ENCODE measurements around the gene CBFA2T2.
"Not testable (repeated sequence)": the region's sequence is repeated elsewhere in the genome, so short reads cannot be mapped to it uniquely, and the experiment has no call there.

CBFA2T2 gene

DNA sequence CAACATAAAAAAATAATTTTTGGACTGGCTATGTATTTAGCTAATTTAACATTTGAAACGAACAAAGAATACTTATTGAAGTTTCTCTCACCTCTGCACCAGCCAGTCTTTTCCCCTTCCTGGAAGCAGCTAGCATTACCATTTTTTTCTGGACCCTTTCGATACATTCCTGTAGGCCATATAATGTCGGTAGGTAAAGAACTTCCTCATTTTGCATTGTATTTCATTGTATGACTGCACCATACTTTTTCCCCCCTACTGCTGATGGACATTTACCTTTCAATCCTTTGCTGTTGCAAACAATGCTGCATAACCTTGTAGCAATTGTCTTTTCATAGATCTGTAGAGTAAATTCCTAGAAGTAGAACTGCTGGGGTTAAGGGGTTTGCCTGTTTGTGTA is 17.6 kb downstream of the CBFA2T2 start:
- no peaks in the 10 kb centered on the region for H3K36me3 ChIP-seq (ENCODE audit: control insufficient read depth in 2 of 2, insufficient read depth in 2 of 2, low read length in 2 of 2)
- H3K4me1 ChIP-seq (ENCODE audit: control insufficient read depth in 2 of 2, insufficient read depth in 2 of 2, low read length in 2 of 2), result peaks cover 0 to 2% of the 10 kb centered on the region in 2 donors
- H3K27me3 ChIP-seq (ENCODE audit: control insufficient read depth in 2 of 2, insufficient read depth in 2 of 2, low read length in 2 of 2), result no peaks in the 10 kb centered on the region
- H3K9ac ChIP-seq (ENCODE audit: low read depth in 1 of 2, low read length in 2 of 2), result no peak overlapping the region
- no peak overlapping the region for H3K27ac ChIP-seq (ENCODE audit: low read depth in 2 of 2, low read length in 2 of 2)
- no peak overlapping the region for H3K4me3 ChIP-seq (ENCODE audit: low read length in 2 of 2)
- no peaks in the 10 kb centered on the region for H3K9me3 ChIP-seq (ENCODE audit: control insufficient read depth in 2 of 2, low read length in 2 of 2)

DNA sequence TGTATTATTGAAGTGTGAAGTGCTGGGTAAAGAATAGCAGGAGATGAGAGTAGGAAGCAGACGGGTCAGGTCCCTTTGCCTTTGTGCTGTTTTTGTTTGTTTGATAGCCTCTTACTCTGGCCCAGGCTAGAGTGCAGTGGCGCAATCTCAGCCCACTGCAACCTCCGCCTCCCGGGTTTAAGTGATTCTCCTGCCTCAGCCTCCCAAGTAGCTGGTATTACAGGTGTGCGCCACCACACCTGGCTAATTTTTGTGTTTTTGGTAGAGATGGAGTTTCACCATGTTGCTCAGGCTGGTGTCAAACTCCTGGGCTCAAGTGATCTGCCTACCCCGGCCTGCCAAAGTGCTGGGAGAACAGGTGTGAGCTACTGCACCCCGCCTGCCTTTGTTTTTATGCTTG is 18.1 kb downstream of the CBFA2T2 start:
- not testable (repeated sequence) for H3K27me3 ChIP-seq (ENCODE audit: control insufficient read depth in 2 of 2, insufficient read depth in 2 of 2, low read length in 2 of 2); H3K9me3 ChIP-seq (ENCODE audit: control insufficient read depth in 2 of 2, low read length in 2 of 2); H3K9ac ChIP-seq (ENCODE audit: low read depth in 1 of 2, low read length in 2 of 2); H3K36me3 ChIP-seq (ENCODE audit: control insufficient read depth in 2 of 2, insufficient read depth in 2 of 2, low read length in 2 of 2); H3K4me3 ChIP-seq (ENCODE audit: low read length in 2 of 2); H3K27ac ChIP-seq (ENCODE audit: low read depth in 2 of 2, low read length in 2 of 2); H3K4me1 ChIP-seq (ENCODE audit: control insufficient read depth in 2 of 2, insufficient read depth in 2 of 2, low read length in 2 of 2)

DNA sequence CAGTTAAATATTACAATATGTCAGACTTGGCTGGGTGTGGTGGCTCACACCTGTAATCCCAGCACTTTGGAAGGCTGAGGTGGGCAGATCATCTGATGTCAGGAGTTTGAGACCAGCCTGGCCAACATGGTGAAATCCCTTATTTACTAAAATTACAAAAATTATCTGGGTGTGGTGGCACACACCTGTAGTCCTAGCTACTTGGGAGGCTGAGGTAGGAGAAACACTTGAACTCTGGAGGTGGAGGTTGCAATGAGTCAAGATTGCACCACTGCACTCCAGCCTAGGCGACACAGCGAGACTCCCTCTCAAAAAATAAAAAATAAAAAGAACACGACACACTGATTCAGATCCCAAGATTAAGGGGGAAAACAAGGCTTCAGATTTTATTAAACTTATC is 19.2 kb downstream of the CBFA2T2 start:
- H3K9me3 ChIP-seq (ENCODE audit: control insufficient read depth in 2 of 2, low read length in 2 of 2), result not testable (repeated sequence)
- peaks cover 0 to 11% of the 10 kb centered on the region in 2 donors for H3K4me1 ChIP-seq (ENCODE audit: control insufficient read depth in 2 of 2, insufficient read depth in 2 of 2, low read length in 2 of 2)

DNA sequence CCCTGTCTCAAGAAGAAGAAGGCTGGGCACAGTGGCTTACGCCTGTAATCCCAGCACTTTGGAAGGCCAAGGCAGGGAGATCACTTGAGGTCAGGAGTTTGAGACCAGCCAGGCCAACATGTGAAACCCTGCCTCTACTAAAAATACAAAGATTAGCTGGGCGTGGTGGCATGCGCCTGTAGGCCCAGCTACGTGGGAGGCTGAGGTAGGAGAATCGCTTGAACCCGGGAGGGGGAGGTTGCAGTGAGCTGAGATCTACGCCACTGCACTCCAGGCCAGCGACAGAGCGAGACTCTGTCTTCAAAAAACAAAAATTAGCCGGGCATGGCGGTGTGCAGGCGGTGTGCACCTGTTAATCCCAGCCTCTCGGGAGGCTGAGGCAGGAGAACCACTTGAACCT is 22.0 kb downstream of the CBFA2T2 start:
- not testable (repeated sequence) for H3K36me3 ChIP-seq (ENCODE audit: control insufficient read depth in 2 of 2, insufficient read depth in 2 of 2, low read length in 2 of 2); H3K27ac ChIP-seq (ENCODE audit: low read depth in 2 of 2, low read length in 2 of 2); H3K4me3 ChIP-seq (ENCODE audit: low read length in 2 of 2); H3K9ac ChIP-seq (ENCODE audit: low read depth in 1 of 2, low read length in 2 of 2); H3K9me3 ChIP-seq (ENCODE audit: control insufficient read depth in 2 of 2, low read length in 2 of 2); H3K27me3 ChIP-seq (ENCODE audit: control insufficient read depth in 2 of 2, insufficient read depth in 2 of 2, low read length in 2 of 2)
- peaks cover 0 to 11% of the 10 kb centered on the region in 2 donors for H3K4me1 ChIP-seq (ENCODE audit: control insufficient read depth in 2 of 2, insufficient read depth in 2 of 2, low read length in 2 of 2)

More for the DNA sequence above, 19.2 kb downstream of the CBFA2T2 start:
- H3K27me3 ChIP-seq (ENCODE audit: control insufficient read depth in 2 of 2, insufficient read depth in 2 of 2, low read length in 2 of 2); H3K36me3 ChIP-seq (ENCODE audit: control insufficient read depth in 2 of 2, insufficient read depth in 2 of 2, low read length in 2 of 2); H3K4me3 ChIP-seq (ENCODE audit: low read length in 2 of 2); H3K9ac ChIP-seq (ENCODE audit: low read depth in 1 of 2, low read length in 2 of 2); H3K27ac ChIP-seq (ENCODE audit: low read depth in 2 of 2, low read length in 2 of 2): not testable (repeated sequence)

DNA sequence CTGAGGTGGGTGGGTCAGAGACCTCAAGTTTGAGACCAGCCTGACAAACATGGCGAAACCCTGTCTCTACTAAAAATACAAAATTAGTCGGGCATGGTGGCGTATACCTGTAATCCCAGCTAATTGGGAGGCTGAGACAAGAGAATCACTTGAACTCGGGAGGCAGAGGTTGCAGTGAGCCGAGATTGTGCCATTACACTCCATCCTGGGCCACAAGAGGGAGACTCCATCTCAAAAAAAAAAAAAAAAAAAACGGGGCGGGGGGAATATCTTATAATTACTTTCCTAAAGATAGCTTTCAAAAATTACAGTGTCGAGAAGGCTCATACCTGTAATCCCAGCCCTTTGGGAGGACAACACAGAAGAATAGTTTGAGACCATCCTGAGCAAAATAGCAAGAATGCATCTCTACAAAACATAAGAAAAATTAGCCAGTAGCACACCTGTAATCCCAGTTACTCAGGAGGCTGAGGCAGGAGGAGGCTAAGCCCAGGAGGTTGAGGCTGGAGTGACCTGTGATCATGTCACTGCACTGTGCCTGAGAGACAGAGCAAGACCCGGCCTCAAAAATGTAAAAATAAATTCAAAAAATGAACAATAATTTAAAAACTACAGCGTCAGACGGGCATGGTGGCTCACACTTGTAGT is 25.8 kb downstream of the CBFA2T2 start:
- Histone ChIP-seq H3K4me1 (ENCODE audit: control insufficient read depth in 2 of 2, insufficient read depth in 2 of 2, low read length in 2 of 2) (peaks cover 0 to 10% of the 10 kb centered on the region in 2 donors), H3K9ac (ENCODE audit: low read depth in 1 of 2, low read length in 2 of 2) (no peak overlapping the region), H3K27ac (ENCODE audit: low read depth in 2 of 2, low read length in 2 of 2) (no peak overlapping the region)

DNA sequence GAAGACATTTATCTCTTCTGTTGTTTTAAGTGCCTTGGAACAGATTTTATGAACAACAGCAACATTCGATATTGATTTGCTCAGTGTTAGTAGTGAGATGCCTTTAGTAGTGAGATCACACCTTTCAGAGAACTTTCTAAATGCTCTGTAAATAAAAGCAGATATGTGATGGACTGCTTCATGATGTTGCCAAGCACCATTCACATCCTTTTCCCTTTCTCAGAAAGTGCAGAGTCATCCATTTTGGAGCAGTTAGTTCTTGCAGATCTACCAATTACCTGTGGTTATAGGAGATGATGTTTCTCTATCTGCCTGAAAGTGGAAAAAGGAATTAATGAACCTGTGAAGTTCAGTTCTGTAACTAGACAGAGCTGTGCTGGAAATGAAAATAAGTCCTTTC is 27.0 kb downstream of the CBFA2T2 start:
- H3K27ac ChIP-seq (ENCODE audit: low read depth in 2 of 2, low read length in 2 of 2), result no peak overlapping the region

More for the DNA sequence above, 25.8 kb downstream of the CBFA2T2 start:
- Histone ChIP-seq H3K4me3 (ENCODE audit: low read length in 2 of 2) (no peak overlapping the region), H3K36me3 (ENCODE audit: control insufficient read depth in 2 of 2, insufficient read depth in 2 of 2, low read length in 2 of 2) (no peaks in the 10 kb centered on the region), H3K27me3 (ENCODE audit: control insufficient read depth in 2 of 2, insufficient read depth in 2 of 2, low read length in 2 of 2) (no peaks in the 10 kb centered on the region), H3K9me3 (ENCODE audit: control insufficient read depth in 2 of 2, low read length in 2 of 2) (no peaks in the 10 kb centered on the region)

DNA sequence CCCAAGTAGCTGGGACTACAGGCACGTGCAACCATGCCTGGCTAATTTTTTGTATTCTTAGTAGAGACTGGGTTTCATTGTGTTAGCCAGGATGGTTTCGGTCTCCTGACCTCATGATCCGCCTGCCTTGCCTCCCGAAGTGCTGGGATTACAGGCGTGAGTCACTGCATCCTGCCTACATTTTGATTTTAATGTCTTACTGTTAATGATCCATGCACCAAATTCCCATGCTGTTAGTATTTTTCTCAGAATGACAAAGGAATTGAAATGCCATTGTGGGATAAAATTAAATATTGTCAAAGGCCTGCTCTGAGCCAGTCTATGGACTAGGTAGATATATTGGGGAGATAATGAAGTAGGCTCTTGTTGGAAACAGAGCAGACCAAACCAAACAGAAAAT is 28.2 kb downstream of the CBFA2T2 start:
- no peaks in the 10 kb centered on the region for H3K36me3 ChIP-seq (ENCODE audit: control insufficient read depth in 2 of 2, insufficient read depth in 2 of 2, low read length in 2 of 2)
- H3K4me3 ChIP-seq (ENCODE audit: low read length in 2 of 2), result no peak overlapping the region
- H3K9ac ChIP-seq (ENCODE audit: low read depth in 1 of 2, low read length in 2 of 2), result no peak overlapping the region
- no peak overlapping the region for H3K27ac ChIP-seq (ENCODE audit: low read depth in 2 of 2, low read length in 2 of 2)
- H3K9me3 ChIP-seq (ENCODE audit: control insufficient read depth in 2 of 2, low read length in 2 of 2), result no peaks in the 10 kb centered on the region
- H3K27me3 ChIP-seq (ENCODE audit: control insufficient read depth in 2 of 2, insufficient read depth in 2 of 2, low read length in 2 of 2), result no peaks in the 10 kb centered on the region
- H3K4me1 ChIP-seq (ENCODE audit: control insufficient read depth in 2 of 2, insufficient read depth in 2 of 2, low read length in 2 of 2), result peaks cover 0 to 3% of the 10 kb centered on the region in 2 donors

More for the DNA sequence above, 27.0 kb downstream of the CBFA2T2 start:
- Histone ChIP-seq H3K9ac (ENCODE audit: low read depth in 1 of 2, low read length in 2 of 2) (no peak overlapping the region), H3K4me1 (ENCODE audit: control insufficient read depth in 2 of 2, insufficient read depth in 2 of 2, low read length in 2 of 2) (peaks cover 0 to 10% of the 10 kb centered on the region in 2 donors), H3K36me3 (ENCODE audit: control insufficient read depth in 2 of 2, insufficient read depth in 2 of 2, low read length in 2 of 2) (no peaks in the 10 kb centered on the region), H3K4me3 (ENCODE audit: low read length in 2 of 2) (no peak overlapping the region), H3K27me3 (ENCODE audit: control insufficient read depth in 2 of 2, insufficient read depth in 2 of 2, low read length in 2 of 2) (no peaks in the 10 kb centered on the region), H3K9me3 (ENCODE audit: control insufficient read depth in 2 of 2, low read length in 2 of 2) (no peaks in the 10 kb centered on the region)

DNA sequence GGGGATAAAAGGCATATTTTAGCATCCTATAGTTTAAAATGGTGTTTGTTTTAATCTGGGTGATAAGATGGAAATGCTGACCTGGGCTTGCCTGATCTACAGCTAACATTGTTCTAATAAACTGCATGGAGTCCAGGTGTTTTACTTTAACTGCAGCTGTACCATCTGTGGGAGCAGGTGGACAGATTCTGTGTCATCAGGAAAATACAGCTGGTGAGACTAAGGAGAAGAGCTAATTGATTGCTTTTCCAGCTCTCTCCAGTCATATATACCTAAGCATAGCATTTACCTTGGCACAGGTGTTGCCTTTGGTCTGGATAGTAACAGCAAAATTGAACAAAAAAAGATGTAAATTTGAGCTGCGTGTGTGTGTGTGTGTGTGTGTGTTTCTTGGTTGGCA is 31.6 kb downstream of the CBFA2T2 start:
- H3K27ac ChIP-seq (ENCODE audit: low read depth in 2 of 2, low read length in 2 of 2), result no peak overlapping the region
- no peaks in the 10 kb centered on the region for H3K27me3 ChIP-seq (ENCODE audit: control insufficient read depth in 2 of 2, insufficient read depth in 2 of 2, low read length in 2 of 2)
- no peaks in the 10 kb centered on the region for H3K4me1 ChIP-seq (ENCODE audit: control insufficient read depth in 2 of 2, insufficient read depth in 2 of 2, low read length in 2 of 2)
- no peak overlapping the region for H3K4me3 ChIP-seq (ENCODE audit: low read length in 2 of 2)
- H3K9me3 ChIP-seq (ENCODE audit: control insufficient read depth in 2 of 2, low read length in 2 of 2), result no peaks in the 10 kb centered on the region
- H3K36me3 ChIP-seq (ENCODE audit: control insufficient read depth in 2 of 2, insufficient read depth in 2 of 2, low read length in 2 of 2), result no peaks in the 10 kb centered on the region
- H3K9ac ChIP-seq (ENCODE audit: low read depth in 1 of 2, low read length in 2 of 2), result no peak overlapping the region

DNA sequence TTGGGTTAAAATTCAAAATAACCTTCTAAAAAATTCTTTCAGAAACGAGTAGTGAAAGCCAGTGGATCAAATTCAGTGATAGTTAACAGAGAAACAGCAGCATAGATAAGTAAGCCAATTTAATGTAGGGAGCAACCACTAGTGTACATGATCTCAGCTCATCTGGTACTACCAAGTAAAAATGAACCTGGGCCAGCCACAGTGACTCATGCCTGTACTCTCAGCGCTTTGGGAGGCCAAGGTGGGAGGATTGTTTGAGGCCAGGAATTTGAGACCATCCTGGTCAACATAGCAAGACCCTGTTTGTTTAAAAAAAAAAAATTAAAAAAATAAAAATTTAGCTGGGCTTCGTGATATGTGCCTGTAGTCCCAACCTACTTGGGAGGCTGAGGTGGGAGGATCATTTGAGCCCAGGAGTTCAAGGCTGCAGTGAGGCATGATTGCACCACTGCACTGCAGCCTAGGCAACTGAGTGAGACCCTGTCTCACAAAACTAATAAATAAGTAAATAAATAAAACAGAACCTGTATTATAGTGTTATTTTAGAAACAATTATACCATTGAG is 32.4 kb downstream of the CBFA2T2 start:
- H3K36me3 ChIP-seq (ENCODE audit: control insufficient read depth in 2 of 2, insufficient read depth in 2 of 2, low read length in 2 of 2), result no peaks in the 10 kb centered on the region
- peaks cover 0 to 3% of the 10 kb centered on the region in 2 donors for H3K4me1 ChIP-seq (ENCODE audit: control insufficient read depth in 2 of 2, insufficient read depth in 2 of 2, low read length in 2 of 2)
- H3K27ac ChIP-seq (ENCODE audit: low read depth in 2 of 2, low read length in 2 of 2), result no peak overlapping the region
- H3K27me3 ChIP-seq (ENCODE audit: control insufficient read depth in 2 of 2, insufficient read depth in 2 of 2, low read length in 2 of 2), result no peaks in the 10 kb centered on the region
- no peak overlapping the region for H3K4me3 ChIP-seq (ENCODE audit: low read length in 2 of 2)
- no peaks in the 10 kb centered on the region for H3K9me3 ChIP-seq (ENCODE audit: control insufficient read depth in 2 of 2, low read length in 2 of 2)
- H3K9ac ChIP-seq (ENCODE audit: low read depth in 1 of 2, low read length in 2 of 2), result no peak overlapping the region

DNA sequence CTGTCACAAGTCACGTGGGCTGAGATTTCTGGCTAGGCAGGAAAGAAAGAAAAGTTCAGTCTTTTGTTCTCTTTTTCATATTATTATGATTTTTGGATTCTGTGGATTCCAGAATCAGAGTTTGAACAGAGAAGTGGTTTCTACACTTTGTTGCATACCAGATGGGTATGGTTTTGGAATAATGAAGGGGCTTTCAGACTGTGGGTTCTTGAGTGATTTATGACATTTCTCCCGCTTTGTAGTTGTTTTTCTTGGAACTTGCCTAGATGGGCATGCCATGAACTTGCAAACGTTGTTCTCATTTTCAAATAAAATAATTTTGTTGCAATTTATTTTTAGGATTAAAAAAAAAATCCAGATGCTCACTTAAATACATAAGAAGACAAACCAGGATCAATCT is 34.4 kb downstream of the CBFA2T2 start:
- Histone ChIP-seq H3K4me3 (ENCODE audit: low read length in 2 of 2) (no peak overlapping the region), H3K9ac (ENCODE audit: low read depth in 1 of 2, low read length in 2 of 2) (no peak overlapping the region), H3K27ac (ENCODE audit: low read depth in 2 of 2, low read length in 2 of 2) (no peak overlapping the region), H3K4me1 (ENCODE audit: control insufficient read depth in 2 of 2, insufficient read depth in 2 of 2, low read length in 2 of 2) (peaks cover 0 to 3% of the 10 kb centered on the region in 2 donors), H3K27me3 (ENCODE audit: control insufficient read depth in 2 of 2, insufficient read depth in 2 of 2, low read length in 2 of 2) (no peaks in the 10 kb centered on the region), H3K36me3 (ENCODE audit: control insufficient read depth in 2 of 2, insufficient read depth in 2 of 2, low read length in 2 of 2) (no peaks in the 10 kb centered on the region), H3K9me3 (ENCODE audit: control insufficient read depth in 2 of 2, low read length in 2 of 2) (no peaks in the 10 kb centered on the region)

All from mucosa of rectum (tissue), 2 donors.